Cardiac septum (tissue), 1 donor: ENCODE measurements around the gene HES5. TPM values are rescaled to one million over a fixed set of nuclear protein-coding genes. Genes with fewer than 3 reads are reported as not detected.

Experiments used
- DNase-seq: peaks from one replicate; pipeline ENCODE4 v3.0.0-alpha.2; 2020; ENCODE audit warnings: low spot score
- intact Hi-C: fragments of 100-400 bp; cut with DNase I; formaldehyde crosslinking; loops from one replicate; pipeline ENCODE4 v1.14.0; 2022
- total RNA-seq: library from RNA; stranded (reverse); fragmentation: NEBNext Ultra II Directional; extraction: Animal tissue kit (Norgen Biotek cat#: 25700); gene quantifications from one replicate; pipeline ENCODE4 v1.2.1, GENCODE V29; 2021
- donor health status: DM: no; HTN: no; CAD: no.

Gene HES5
- total RNA-seq, 1 donor from 2014 or later = 2.0 TPM

DNA sequence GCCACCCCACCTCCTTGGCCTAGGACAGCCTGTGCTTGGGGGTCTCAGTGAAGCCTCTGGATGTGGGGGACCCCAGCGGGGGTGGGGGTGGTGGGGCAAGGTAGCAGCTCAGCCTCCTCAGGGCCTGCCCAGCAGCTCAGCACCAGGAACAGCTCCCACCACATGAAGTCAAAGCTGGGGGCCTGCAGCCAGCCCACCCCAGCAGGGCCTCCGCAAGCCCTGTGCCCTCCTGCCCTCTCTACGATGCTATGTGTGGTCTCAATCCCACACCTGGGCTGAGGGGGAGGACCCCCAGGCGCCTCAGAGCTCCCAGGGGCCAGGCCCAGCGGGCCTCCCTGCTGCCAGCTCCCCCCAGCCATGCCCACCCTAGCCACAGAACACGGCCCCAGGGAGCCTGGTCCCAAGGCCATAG, 22.3 kb downstream of the HES5 start:
- no peak for DNase-seq
- intact Hi-C loops = no loop called here

DNA sequence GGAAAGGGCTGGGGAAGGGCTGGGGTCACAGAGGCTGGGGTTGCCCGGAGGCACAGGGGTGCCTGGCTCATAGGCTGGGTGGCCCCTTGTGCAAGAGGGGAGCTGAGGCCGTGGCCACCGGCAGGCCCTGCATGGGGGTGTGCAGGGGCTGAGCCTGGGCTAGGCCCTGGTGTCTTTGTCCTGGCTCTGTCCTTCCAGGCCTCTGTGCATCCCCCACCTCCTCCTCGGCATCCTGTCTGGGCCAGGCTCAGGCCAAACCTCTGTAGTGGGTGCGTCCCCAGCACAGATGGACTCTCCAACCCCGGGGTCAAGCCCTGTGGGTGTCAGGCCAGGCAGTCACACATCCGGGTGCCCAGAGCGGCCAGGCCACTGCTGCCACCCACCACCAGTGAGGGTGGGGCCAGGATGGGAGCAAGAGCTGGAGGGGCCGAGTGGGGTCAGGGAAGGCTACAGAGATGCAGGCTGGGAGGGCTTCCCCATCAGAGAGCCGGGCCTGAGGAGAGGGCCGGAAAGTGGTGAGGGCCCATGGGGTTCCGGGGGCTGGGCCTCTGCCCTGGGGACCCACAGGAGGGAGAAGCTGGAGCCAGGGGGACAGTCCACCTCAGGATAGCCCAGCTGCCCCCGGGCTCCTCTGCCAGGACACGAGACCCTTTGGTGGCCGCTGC, 23.0 kb downstream of the HES5 start:
- intact Hi-C loops = no loop called here
- DNase-seq = no peak

DNA sequence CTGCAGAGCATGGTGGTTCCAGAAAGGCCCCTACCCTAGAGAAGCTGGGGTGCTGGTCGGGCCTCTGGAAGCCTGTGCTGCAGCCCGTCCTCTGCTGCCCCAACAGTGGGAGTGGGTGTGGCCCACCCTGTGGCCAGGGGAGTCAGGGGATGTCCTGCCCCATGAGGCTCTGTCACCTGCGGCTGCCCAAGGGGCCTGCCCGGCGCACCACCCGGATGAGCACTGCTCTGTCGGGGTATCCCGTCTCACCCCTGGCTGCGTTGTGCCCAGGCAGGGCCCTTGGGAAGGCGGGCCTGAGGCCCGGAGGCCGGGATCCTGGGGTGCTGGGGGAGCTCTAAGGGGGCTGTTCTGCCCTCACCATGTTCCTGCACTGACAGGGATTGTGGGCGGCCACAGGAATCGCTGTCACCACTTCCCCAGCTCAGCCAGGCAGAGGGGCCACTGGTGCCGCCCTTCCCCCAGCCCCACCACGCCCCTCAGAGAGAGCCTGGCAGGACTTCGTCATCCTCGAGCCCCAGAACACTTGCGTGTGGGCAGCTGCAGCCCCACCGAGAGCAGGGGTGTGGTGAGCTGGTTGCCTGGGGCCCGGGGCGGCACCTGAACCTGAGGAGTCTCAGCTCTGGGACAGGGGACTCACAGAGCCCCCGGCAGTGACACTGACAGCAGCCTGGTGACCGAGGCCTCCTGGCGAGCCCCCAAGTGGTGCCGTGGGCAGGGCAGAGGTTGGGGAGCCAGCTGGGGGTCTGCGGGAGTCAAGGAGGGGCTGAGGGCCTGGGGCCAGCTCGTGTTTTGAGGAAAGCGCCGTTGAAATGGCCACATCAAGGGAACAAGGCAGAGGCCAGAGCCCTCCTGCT, 23.8 kb downstream of the HES5 start:
- DNase-seq = no peak
- intact Hi-C loops = no loop called here

DNA sequence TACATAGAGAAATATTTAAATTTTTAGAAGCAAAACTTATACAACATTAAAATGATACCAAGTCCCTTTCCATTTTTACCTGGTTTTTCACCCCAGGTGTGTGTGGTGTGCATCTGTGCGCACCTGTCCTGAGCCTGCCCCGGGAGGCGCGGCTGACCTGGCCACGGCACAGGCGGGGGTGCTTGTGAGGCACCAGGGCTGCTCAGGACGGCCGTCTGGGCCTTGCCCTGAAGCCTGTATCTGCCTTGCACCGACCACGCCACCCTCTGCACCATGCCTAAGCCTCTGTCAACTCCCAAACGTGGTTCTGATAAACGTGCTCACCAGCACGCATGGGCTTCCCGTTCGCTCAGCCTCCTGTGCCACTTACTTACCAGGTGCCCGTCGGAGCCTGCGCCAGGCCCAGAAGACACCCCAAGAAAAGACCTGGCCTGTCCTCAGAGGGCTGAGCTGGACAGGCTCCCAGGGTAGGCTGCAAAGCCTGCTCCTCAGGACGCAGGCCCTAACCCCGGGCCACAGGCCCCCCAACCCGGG, 24.5 kb downstream of the HES5 start:
- no peak for DNase-seq
- intact Hi-C loops = no loop called here

DNA sequence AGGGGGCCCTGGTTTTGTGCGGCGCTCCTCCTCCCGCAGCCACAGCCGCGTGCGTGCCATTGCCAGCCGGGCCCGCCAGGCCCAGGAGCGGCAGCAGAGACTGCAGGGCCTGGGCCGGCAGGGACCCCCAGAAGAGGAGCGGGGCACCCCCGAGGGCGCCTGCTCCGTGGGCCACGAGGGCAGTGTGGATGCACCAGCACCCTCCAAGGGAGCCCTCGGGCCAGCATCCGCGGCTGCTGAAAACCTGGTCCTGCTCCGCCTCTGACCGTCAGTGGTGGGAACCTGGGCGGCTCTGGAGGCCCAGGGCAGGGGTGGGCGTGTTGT, 25.2 kb downstream of the HES5 start:
- intact Hi-C loops = no loop called here
- no peak for DNase-seq

DNA sequence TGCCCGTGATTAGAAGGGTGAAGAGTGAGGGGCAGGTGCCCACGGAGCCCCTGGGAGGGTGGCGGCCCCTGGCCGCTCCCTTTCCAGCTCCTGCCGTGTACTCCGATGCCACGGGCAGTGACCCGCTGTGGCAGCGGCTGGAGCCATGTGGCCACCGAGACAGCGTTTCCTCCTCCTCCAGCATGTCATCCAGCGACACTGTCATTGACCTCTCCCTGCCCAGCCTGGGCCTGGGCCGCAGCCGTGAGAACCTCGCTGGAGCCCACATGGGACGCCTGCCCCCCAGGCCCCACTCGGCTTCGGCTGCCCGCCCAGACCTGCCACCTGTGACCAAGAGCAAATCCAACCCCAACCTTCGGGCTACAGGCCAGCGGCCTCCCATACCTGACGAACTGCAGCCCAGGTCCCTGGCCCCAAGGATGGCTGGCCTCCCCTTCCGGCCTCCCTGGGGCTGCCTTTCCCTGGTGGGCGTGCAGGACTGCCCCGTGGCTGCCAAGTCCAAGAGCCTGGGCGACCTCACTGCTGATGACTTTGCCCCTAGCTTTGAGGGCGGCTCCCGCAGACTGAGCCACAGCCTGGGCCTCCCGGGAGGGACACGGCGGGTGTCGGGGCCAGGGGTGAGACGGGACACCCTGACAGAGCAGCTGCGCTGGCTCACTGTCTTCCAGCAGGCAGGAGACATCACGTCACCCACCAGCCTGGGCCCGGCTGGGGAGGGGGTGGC, 25.7 kb downstream of the HES5 start:
- DNase-seq = no peak
- intact Hi-C loops = no loop called here

DNA sequence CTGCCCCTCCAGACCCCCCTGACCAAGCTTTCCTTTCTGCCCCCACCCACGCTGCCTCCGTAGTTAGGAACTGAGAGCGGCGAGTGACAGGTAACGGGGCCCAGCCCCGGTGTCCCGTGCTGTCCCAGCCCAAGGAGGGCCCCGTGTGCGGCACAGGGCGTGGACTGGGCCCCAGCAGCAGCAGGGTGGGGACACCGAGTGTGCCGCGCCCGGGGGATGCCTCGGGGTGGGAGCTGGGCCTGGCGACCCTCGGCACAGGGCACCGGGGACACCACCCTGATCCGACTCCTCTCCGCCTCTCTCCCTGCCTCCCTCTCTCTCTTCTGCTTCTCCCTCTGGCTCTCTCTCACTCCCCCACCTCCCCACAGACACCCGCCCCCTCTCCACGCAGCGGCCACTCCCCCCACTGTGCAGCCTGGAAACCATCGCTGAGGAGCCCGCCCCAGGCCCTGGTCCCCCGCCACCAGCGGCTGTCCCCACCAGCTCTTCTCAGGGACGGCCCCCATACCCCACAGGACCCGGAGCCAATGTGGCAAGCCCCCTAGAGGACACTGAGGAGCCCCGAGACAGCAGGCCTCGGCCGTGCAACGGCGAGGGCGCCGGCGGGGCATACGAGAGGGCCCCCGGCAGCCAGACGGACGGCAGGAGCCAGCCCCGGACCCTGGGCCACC, 26.4 kb downstream of the HES5 start:
- intact Hi-C loops = no loop called here

DNA sequence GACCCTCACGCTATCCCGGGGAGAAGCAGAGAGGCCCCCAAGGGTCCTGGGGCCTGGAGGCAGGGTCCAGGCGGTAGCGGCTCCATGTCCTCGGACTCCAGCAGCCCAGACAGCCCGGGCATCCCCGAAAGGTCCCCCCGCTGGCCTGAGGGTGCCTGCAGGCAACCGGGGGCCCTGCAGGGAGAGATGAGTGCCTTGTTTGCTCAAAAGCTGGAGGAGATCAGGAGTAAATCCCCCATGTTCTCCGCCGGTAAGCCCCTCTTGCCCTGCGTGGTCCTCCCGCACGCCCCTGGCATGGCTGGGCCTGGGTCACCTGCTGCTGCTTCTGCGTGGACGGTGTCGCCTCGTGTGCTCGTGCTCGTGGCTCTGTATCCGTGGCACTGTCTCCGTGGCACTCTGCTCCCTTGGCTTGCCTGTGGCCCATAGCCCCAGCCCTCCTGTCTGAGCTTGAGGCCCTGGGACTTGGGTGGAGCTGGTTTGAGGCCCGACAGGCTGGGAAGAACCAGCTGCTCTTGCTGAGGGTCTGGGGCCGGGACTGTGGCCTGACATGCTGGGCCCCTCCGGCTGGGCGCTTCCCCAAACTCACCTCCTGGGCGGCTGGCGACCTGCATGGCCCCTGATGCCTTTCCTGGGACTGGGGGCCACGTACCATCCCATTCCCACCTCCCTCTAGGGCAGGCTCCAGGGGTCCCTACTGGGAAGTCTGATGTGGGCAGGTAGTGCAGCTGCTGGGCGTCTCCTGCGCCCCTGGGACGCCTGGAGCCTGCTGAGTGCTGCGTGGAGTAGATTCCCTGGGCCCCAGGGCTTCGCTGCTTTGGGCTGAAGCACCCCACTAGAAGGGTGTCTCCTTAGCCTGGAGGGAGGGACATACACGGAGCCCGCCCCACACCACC, 27.2 kb downstream of the HES5 start:
- intact Hi-C loops = no loop called here
- no peak for DNase-seq

More for the DNA sequence above, 26.4 kb downstream of the HES5 start:
- no peak for DNase-seq

DNA sequence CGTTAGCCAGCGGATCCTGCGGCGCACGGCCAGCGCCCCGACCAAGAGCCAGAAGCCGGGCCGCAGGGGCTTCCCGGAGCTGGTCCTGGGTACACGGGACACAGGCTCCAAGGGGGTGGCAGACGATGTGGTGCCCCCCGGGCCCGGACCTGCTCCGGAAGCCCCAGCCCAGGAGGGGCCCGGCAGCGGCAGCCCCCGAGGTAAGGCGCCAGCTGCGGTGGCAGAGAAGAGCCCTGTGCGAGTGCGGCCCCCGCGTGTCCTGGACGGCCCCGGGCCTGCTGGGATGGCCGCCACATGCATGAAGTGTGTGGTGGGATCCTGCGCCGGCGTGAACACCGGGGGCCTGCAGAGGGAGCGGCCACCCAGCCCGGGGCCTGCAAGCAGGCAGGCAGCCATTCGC, 27.9 kb downstream of the HES5 start:
- intact Hi-C loops = no loop called here
- DNase-seq = no peak

DNA sequence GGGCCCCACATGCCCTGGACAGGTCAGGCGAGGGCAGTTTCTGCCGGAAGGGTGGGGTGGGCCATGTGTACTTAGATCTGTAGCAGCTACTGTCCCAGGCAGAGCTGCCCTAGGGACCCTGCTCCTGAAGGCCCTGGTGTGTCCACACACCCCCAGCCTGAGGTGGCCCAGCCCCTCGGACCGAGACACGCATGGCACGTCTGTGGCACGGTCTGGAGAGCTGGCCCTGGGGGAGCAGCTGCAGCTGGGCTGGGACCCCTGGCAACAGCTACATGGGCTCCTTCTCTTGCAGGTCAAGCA, 28.3 kb downstream of the HES5 start:
- no peak for DNase-seq
- intact Hi-C loops = no loop called here

DNA sequence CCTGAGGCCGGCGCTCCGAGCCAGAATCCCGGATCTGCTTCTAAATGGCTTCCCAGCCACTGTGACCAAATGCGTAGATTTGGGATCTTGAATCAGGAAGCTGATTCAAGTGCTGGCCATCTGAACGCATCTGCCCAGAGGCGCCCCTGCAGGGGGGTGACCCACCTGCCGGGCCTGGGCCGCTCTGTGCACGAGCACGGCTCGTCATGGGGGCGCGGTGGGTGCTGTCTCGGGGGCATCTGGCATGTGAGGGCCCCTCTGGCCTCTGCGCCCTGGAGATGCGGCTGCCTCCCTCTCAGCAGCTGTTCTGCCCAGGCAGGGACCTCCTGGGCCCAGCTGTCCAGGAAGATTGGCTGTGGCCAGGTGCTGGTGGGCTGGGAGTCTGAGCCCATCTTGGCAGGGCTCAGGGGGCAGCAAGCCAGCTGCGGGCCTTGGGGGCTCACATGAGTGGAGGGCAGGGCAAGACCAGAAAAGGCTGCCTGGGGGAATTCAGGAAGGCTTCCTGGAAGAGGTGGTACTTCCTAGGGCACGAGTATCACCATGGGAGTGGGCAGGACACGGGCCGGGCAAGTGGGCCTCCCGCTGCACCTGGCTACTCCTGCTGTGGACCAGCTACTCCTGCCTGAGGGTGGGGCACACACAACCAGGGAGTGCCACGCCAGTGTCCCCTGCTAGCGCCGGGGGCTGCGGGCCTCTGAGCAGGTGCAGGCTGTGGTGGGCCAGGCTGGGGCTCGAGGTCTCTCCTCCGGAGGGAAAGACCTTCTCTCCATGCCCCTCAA, 28.8 kb downstream of the HES5 start:
- DNase-seq = no peak
- intact Hi-C loops = no loop called here

DNA sequence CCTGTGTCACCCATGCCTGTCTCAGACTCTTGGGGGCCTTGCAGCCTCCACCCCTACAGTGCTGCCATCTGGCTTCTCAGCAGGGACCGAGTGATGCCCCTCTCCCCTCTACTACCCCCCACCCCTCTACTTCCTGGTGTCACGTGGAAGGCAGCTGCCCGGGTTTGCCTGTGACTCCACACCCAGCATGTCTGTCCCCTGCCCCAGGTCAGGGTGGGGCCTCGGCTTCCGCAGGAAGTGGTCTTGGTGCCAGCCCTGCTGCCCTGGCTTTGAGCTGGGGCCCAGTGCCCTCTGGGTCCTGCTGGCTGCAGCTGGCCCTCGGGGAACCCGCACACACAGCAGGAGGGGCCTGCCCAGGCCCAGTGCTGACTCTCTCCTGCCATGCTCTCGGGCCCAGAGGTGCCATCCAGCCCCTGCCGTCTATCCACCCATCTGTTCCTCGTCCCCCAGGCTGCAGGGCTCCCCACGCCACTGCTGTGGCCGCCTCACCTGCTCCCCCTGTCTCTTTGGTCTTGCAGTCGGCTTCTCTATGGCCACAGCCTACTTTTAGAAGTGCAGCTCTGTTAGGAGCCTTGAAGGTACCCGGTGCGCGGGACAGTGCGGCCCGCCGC, 30.0 kb downstream of the HES5 start:
- no peak for DNase-seq
- intact Hi-C loops = no loop called here

DNA sequence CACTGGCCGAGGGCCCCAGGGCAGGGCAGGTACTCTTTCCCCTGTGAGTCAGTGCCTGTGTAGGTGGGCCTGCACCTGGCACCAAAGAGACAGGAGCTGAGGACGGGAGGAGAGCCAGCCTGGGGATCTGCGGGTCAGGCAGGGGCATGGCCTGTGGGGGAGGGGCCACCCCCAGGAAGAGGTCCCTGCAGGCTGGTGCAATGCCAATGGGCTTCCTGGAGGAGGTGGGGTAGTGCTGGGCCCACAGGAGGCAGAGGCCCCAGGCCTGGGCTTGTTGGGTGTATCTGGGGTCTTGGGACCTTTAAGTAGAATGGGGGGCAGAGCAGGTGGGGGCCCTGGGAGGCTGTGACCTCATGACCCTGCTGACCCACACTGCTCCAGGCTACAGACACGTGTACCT, 30.8 kb downstream of the HES5 start:
- DNase-seq = no peak
- intact Hi-C loops = no loop called here

DNA sequence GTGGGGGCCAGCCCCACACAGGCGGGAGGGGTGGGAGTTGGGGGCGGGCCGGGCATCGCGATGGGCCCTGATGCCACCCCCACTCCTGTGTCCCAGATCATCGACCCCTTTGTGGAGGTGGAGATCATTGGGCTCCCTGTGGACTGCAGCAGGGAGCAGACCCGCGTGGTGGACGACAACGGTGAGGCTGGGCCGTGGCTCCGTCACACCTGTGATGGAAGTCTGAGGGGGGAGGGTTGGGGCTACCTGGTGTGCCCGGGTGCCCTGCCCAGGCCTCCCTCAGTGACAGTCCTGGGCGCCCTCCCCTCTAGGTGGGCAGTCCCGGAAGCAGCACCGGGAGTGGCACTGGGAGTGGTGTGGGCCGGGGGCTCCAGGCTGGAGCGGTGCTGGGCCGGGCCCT, 31.4 kb downstream of the HES5 start:
- intact Hi-C loops = no loop called here
- no peak for DNase-seq

DNA sequence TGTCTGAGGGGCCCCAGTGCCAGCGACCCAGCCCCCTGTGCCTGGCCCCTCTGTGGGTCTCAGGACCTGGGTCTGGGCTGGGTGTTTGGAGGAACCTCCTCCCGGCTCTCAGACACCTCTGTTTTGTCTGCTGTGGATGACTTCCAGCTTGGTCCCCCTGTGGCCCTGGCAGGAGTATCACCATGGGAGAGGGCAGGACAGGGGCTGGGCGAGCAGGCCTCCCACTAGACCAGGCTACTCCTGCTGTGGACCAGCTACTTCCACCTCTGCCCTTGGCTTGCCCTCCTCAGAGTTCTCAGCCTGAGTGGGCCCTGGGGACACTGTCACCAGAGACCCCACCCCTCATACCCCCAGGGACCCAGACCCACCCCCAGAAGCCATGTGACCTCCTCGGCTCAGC, 32.2 kb downstream of the HES5 start:
- intact Hi-C loops = no loop called here
- no peak for DNase-seq

DNA sequence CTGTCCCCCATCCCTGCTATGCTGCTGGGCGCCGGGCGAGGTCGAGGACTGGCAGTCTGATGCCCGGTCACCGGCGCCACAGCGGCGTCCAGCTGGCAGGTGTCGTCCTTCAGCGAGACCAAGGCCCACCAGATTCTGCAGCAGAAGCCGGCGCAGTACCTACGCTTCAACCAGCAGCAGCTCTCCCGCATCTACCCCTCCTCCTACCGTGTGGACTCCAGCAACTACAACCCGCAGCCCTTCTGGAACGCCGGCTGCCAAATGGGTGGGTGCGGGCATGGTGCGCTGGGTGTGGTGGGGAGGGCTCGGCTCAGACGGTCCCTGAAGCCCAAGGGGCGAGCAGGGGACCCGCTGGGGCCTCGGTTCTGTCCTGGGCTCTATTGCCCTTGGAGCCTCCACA, 33.3 kb downstream of the HES5 start:
- intact Hi-C loops = no loop called here

DNA sequence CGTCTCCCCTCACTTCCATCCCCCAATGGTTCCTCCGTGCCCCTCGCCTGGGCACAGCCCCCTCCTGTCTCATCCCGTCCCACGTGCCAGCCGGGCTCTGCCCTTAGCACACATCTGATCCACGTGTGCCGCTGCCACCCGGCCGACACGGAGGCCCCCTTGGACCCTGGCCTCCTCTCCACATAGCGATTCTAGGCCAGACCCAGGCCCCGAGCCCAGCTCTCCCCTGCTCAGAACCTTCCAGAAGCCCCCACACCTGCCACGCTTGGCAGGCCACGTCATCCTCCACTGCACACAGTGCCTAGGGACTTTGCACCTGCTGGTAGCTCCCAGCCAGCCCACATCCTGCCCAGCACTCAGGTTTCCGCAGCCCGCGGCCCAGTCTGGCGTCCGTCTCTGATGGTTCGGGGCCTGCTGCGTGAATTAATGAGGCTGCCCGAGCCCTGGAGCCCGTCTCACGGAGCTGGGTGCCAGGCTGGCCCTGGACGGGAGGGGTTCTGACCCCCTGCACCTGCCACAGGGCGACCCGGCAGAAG, 33.9 kb downstream of the HES5 start:
- DNase-seq = no peak
- intact Hi-C loops = no loop called here

More for the DNA sequence above, 33.3 kb downstream of the HES5 start:
- no peak for DNase-seq

DNA sequence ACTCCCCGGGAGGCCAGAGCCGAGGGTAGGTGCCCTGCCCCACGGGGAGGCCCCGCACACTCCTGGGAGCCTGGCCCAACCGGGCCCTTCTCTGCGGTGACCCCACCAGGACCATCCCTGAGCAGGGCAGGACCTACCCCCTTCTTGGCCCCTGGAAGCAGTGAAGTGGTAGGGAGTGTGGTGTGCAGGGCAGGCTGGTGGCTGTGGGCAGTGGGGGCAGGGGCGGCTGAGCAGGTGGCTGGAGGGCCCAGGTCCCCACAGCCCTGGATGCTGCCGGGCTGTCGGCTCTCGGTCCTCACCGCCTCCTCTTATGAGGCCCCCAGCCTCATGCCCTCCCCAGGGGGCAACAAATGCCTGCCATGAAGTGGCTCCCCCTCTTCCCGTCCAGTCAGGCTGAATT, 34.5 kb downstream of the HES5 start:
- intact Hi-C loops = no loop called here
- DNase-seq = no peak
